ENCODE measurements around the gene CNTN4. TPM values are rescaled to one million over a fixed set of nuclear protein-coding genes. Genes with fewer than 3 reads are reported as not detected.

Gene CNTN4
- total RNA-seq, 1 experiment from 2014 or later = 1.6 TPM

- no peaks in the 10 kb centered on the region for H3K27me3 ChIP-seq (ENCODE audit: insufficient read depth, low read length)
- H3K9ac ChIP-seq (ENCODE audit: extremely low read depth, insufficient read length, low read length) = no peak overlapping the region
- no peaks in the 10 kb centered on the region for H3K9me3 ChIP-seq (ENCODE audit: control insufficient read depth, low read depth, low read length)
- H3K23ac ChIP-seq (ENCODE audit: insufficient read length, low read depth, low read length) = no peak overlapping the region
- WGBS (ENCODE audit: extremely low coverage, insufficient read length, low lambda C conversion rate) = no CpG with 5 or more reads among the region's 3 CpGs
- Mint-ChIP-seq H3K4me3 (no peak overlapping the region), H3K36me3 (ENCODE audit: insufficient read depth in 1 of 3, low read depth in 3 of 3) (no peaks in the 10 kb centered on the region), H3K4me1 (peaks cover 13 to 16% of the 10 kb centered on the region in 2 experiments), H3K27me3 (ENCODE audit: low read depth) (no peaks in the 10 kb centered on the region), H3K27ac (no peak overlapping the region), H3K9me3 (no peaks in the 10 kb centered on the region)
- no peak overlapping the region for H3K56ac ChIP-seq (ENCODE audit: insufficient read length, low read depth, low read length)
- no peak overlapping the region for H2AK5ac ChIP-seq (ENCODE audit: insufficient read length, low read length)
- H3K18ac ChIP-seq (ENCODE audit: insufficient read length, low read depth, low read length) = no peak overlapping the region
- no peak overlapping the region for H2BK20ac ChIP-seq (ENCODE audit: low read depth, low read length, poor library complexity, severe bottlenecking)
- H2AFZ ChIP-seq (ENCODE audit: low read length) = no peak overlapping the region
- H3K14ac ChIP-seq (ENCODE audit: insufficient read depth, low read length) = no peak overlapping the region
- no peak overlapping the region for H3K27ac ChIP-seq (ENCODE audit: insufficient read length, low read depth, low read length)
- no peaks in the 10 kb centered on the region for H3K79me1 ChIP-seq (ENCODE audit: insufficient read depth, low read depth, low read length, poor library complexity, severe bottlenecking)
- no peak overlapping the region for H4K8ac ChIP-seq (replicated peaks; ENCODE audit: insufficient read length, low read depth, low read length)
- no peak overlapping the region for H2BK5ac ChIP-seq (ENCODE audit: insufficient read length, low read length)
- H3K4me1 ChIP-seq (ENCODE audit: insufficient read depth, low read length) = no peaks in the 10 kb centered on the region; the same call in 1 of the 2 replicates
- H2BK120ac ChIP-seq (ENCODE audit: low read depth, low read length, poor library complexity, severe bottlenecking) = no peak overlapping the region
- H2BK12ac ChIP-seq (ENCODE audit: insufficient read length, low read depth, low read length) = no peak overlapping the region
- H3K79me2 ChIP-seq (ENCODE audit: insufficient read depth, low read length) = no peaks in the 10 kb centered on the region
- DNase-seq = no peak
- H3T11ph ChIP-seq (ENCODE audit: low read length) = no peak overlapping the region
- no peaks in the 10 kb centered on the region for H4K20me1 ChIP-seq (ENCODE audit: control insufficient read depth, insufficient read depth, insufficient read length)
- TF ChIP-seq, protein P1, sequence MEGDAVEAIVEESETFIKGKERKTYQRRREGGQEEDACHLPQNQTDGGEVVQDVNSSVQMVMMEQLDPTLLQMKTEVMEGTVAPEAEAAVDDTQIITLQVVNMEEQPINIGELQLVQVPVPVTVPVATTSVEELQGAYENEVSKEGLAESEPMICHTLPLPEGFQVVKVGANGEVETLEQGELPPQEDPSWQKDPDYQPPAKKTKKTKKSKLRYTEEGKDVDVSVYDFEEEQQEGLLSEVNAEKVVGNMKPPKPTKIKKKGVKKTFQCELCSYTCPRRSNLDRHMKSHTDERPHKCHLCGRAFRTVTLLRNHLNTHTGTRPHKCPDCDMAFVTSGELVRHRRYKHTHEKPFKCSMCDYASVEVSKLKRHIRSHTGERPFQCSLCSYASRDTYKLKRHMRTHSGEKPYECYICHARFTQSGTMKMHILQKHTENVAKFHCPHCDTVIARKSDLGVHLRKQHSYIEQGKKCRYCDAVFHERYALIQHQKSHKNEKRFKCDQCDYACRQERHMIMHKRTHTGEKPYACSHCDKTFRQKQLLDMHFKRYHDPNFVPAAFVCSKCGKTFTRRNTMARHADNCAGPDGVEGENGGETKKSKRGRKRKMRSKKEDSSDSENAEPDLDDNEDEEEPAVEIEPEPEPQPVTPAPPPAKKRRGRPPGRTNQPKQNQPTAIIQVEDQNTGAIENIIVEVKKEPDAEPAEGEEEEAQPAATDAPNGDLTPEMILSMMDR (conservative IDR thresholded peaks at IDR 0.05) = no peak
- H3K4me2 ChIP-seq (ENCODE audit: insufficient read depth, insufficient read length, low read length) = no peak overlapping the region
- no peak overlapping the region for H2BK15ac ChIP-seq (ENCODE audit: low read depth, low read length)
- no peak overlapping the region for H4K5ac ChIP-seq (ENCODE audit: insufficient read length, low read depth, low read length)
- no peak overlapping the region for H3K4ac ChIP-seq (ENCODE audit: low read depth, low read length)
- H4K91ac ChIP-seq (ENCODE audit: insufficient read length, low read depth, low read length) = no peak overlapping the region
- H3K23me2 ChIP-seq (ENCODE audit: insufficient read length, low read depth, low read length, poor library complexity, severe bottlenecking) = no peaks in the 10 kb centered on the region
Measured at GRCh38 chr3:3105246-3105645, 1006.6 kb downstream of the CNTN4 start.

Measured in H9 (cell line).